Mononuclear cell (primary cell): Measurements from ENCODE around the gene LAMB1. TPM values are rescaled to one million over a fixed set of nuclear protein-coding genes. Genes with fewer than 3 reads are reported as not detected.

Experiments
- H3K27me3 ChIP-seq: 2 replicates; pipeline ENCODE4 v1.6.0; 2011; ENCODE audit warnings: low read length, control low read depth; ENCODE audit not compliant: insufficient read depth
- H3K4me1 ChIP-seq: 2 replicates; pipeline ENCODE4 v1.5.1; 2011; ENCODE audit warnings: mild to moderate bottlenecking, low read length, control low read depth; ENCODE audit not compliant: insufficient read depth
- H3K4me3 ChIP-seq: 2 replicates; pipeline ENCODE4 v1.5.1; 2011; ENCODE audit warnings: mild to moderate bottlenecking, low read length, moderate library complexity
- H3K9me3 ChIP-seq: 2 replicates; pipeline ENCODE4 v1.5.1; 2011; ENCODE audit warnings: low read depth, mild to moderate bottlenecking, control low read depth, low read length
- total RNA-seq: library from RNA; depleted of rRNA; stranded (reverse); fragments of >200 nt; gene quantifications from one replicate; pipeline ENCODE4 v1.2.3, GENCODE V29; 2012

The LAMB1 gene
- total RNA-seq, 1 donor, result 0.10 TPM

- Histone ChIP-seq H3K4me3 (no peak overlapping the region), H3K9me3 (no peaks in the 10 kb centered on the region), H3K27me3 (peaks cover 61% of the 10 kb centered on the region), H3K4me1 (peaks cover 2% of the 10 kb centered on the region)
Observed at GRCh38 chr7:107996072-107996882, 6.7 kb downstream of the LAMB1 start.

DNA sequence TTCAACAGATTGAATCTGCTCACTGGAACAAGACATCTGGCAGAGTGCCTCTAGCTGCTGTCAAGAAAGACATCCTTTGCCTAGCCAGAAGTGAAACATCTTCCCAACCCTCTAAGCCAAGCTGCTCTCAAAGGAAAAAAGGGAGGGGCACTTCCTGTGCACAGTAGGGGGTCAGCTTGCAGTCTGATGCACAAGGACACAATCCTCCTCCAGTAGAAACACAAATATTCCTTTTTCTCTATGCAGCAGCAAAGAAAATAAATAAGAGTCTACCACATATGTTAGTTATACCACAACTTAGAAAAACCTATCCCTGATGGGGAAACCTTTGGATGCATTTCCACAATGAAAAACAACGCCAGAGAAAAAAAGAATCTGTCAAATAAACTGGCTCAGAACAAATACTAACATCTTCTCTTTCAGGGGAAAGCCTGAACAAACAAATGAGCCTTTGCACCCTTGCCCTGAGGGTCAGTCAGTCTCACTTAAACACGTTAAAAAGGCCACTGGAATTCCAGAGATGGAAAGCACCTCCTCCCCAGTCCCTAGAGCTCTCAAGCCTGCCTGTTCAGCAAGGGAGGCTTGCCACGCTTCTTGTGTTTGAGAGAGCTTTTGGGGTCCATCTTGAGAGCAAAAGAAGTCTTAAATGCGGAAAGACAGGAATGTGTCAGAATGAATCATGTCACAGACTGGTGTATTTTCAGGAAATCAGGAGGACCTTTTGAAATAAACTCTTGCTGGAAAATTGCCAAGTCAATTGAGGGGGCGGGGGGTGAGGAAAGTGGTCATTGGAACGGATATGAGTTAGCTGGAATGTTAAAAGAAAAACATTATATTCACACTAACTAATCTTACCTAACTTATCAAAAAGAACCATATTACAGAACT, 7.5 kb downstream of the LAMB1 start:
- Histone ChIP-seq H3K4me1 (no peaks in the 10 kb centered on the region), H3K27me3 (peaks cover 53% of the 10 kb centered on the region), H3K9me3 (no peaks in the 10 kb centered on the region), H3K4me3 (no peak overlapping the region)

DNA sequence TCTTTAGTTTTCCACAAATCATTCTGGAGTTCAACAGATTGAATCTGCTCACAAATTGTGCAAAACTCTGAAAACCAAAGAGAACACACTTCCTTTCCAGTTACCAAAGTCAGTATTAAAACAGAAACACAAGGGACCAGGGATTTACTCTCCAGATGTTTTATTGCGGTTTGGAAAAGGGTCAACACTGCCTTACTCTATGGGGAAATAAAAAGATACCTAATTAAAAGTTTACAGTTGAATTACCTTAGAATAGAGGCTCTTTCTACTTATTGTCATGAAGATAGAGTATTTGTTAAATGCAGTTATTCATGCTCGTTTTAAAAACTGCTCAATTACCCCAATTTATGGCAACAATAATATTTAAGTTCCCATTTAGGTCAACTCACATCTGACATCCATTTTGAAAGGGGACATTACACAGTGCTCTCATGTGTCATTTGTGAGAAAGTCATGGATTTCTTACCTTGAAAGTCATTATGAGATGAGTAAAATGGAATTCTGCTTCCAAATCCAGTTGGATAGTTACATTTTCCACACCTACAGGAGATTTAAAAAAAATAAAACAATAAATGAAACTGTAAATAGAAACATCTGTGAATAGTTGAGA, 8.4 kb downstream of the LAMB1 start:
- H3K9me3 ChIP-seq, result no peaks in the 10 kb centered on the region
- H3K27me3 ChIP-seq, result peaks cover 46% of the 10 kb centered on the region
- no peak overlapping the region for H3K4me3 ChIP-seq
- no peaks in the 10 kb centered on the region for H3K4me1 ChIP-seq

- H3K4me1 ChIP-seq, result no peaks in the 10 kb centered on the region
- no peaks in the 10 kb centered on the region for H3K9me3 ChIP-seq
Observed at GRCh38 chr7:107993891-107994291, 9.1 kb downstream of the LAMB1 start.

GRCh38 chr7:107989618-107990373, 13.2 kb downstream of the LAMB1 start:
- Histone ChIP-seq H3K27me3 (peaks cover 13% of the 10 kb centered on the region), H3K4me3 (no peak overlapping the region), H3K4me1 (no peaks in the 10 kb centered on the region), H3K9me3 (no peaks in the 10 kb centered on the region)

More at GRCh38 chr7:107993891-107994291, 9.1 kb downstream of the LAMB1 start:
- Histone ChIP-seq H3K4me3 (no peak overlapping the region), H3K27me3 (peaks cover 41% of the 10 kb centered on the region)

DNA sequence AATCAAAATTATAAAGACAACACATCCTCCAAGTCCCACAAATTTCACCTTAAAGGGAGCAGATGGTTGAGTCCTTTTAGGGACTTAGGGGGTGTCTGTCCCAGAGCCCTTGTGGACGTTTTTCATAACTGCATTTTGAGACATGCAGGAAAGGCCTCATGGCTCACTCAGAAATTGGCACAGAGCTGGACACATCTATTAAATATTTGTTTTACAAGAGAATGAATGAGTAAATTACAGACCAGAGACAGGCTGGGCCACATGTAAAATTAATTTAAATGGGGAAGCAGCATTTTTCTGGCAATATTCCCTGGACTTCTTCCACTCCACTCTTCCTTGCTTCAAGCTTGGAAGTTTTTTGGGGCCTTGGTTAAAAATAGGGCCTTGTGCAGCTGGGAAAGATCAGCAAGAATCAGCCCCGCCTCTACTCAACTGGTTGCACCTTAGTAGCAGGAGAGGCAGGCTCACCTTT, 20.0 kb downstream of the LAMB1 start:
- no peaks in the 10 kb centered on the region for H3K9me3 ChIP-seq
- H3K4me1 ChIP-seq, result no peaks in the 10 kb centered on the region
- H3K4me3 ChIP-seq, result no peak overlapping the region
- H3K27me3 ChIP-seq, result no peaks in the 10 kb centered on the region

DNA sequence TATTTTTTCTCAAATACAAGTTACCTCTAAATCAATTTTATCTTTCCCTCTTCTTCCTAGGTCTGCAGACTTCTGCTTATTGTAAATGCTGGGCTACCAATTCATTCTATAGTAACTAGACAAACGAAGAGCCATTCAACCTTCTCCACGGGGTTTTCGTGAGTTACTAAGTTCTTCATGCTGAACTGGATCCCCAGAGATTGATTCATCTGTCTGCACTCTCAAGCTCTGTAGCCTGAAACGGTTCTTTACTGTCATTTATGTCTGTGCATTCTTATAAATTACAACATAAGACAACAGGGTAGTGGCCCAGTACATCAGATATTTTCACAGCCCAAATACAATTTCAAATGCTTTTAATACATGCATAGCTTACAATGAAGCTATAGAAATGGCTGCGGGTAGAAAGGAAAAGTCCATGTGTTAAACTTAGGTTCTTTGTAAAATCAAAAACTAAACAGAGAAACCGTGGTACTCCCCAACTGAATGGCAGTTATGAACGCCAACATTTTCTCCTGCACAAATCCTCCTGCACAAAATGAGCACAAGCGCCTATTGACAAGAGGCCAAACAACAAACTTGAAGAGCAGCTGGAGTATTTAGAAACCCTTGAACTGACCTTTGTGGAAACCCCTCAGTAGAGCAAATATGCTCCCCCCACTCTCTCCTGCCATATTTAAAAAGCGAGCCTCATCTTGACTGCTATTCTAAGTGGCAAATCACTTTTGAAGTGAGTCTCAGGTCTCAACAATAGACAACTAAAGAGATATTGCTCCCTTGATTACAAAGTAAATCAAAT, 20.7 kb downstream of the LAMB1 start:
- no peaks in the 10 kb centered on the region for H3K27me3 ChIP-seq
- H3K9me3 ChIP-seq, result no peaks in the 10 kb centered on the region
- H3K4me1 ChIP-seq, result no peaks in the 10 kb centered on the region
- H3K4me3 ChIP-seq, result no peak overlapping the region

- no peaks in the 10 kb centered on the region for H3K9me3 ChIP-seq
- H3K4me3 ChIP-seq, result no peak overlapping the region
- no peaks in the 10 kb centered on the region for H3K27me3 ChIP-seq
- H3K4me1 ChIP-seq, result no peaks in the 10 kb centered on the region
Observed at GRCh38 chr7:107981466-107981865, 21.5 kb downstream of the LAMB1 start.

GRCh38 chr7:107980671-107981190, 22.2 kb downstream of the LAMB1 start:
- Histone ChIP-seq H3K9me3 (no peaks in the 10 kb centered on the region), H3K27me3 (no peaks in the 10 kb centered on the region), H3K4me3 (no peak overlapping the region), H3K4me1 (no peaks in the 10 kb centered on the region)

GRCh38 chr7:107980171-107980570, 22.8 kb downstream of the LAMB1 start:
- Histone ChIP-seq H3K27me3 (no peaks in the 10 kb centered on the region), H3K9me3 (no peaks in the 10 kb centered on the region), H3K4me3 (no peak overlapping the region), H3K4me1 (no peaks in the 10 kb centered on the region)

DNA sequence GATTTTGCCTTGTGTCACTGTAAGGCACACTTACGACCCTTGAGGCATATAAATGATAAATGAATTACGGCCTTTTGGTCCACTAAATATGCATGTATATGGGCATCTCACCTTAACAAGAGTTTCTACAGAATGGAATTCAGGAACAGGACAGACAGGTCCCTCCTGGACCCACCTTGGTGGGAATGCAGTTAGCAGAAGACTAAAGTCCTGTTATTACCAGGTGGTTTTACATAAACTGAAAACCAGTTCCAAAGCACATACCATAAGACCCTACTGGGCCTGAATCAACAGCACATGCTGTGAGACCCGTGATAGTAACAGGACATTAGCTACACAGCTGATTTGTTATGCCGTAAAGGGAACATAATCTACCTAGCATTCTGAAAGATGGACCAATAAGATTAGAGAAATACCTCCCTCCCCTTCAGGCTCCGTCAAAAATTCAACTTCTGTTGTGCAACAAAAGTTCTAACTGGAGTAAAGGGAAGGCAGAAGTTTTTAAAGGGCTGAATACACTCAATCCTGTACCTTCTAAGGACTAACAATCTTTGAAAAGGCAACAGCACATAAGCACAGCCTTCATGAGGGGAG, 24.0 kb downstream of the LAMB1 start:
- Histone ChIP-seq H3K9me3 (no peaks in the 10 kb centered on the region), H3K4me3 (no peak overlapping the region), H3K4me1 (no peaks in the 10 kb centered on the region), H3K27me3 (no peaks in the 10 kb centered on the region)

DNA sequence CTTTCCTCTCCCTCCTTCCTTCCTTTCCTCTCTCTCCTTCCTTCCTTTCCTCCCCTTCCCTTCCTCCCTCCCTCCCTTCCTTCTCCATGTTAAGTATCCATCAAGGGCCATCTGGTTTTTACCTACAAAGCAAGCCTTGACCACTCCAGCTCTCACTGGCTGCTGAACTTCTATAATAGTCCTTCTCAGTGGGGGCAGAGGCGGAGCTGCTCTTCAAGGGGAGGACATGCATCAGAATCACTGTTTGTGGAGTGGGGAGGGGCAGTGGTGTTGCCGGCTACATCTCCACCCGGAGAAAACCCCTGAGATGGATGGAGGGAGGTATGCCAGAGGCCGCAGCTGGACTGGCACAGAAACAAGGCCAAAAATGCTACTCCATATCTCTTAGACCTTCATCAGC, 25.9 kb downstream of the LAMB1 start:
- no peaks in the 10 kb centered on the region for H3K9me3 ChIP-seq
- H3K27me3 ChIP-seq, result no peaks in the 10 kb centered on the region
- H3K4me3 ChIP-seq, result no peak overlapping the region
- no peaks in the 10 kb centered on the region for H3K4me1 ChIP-seq

GRCh38 chr7:107976620-107977019, 26.3 kb downstream of the LAMB1 start:
- H3K4me1 ChIP-seq, result no peaks in the 10 kb centered on the region
- H3K27me3 ChIP-seq, result no peaks in the 10 kb centered on the region
- H3K4me3 ChIP-seq, result no peak overlapping the region
- no peaks in the 10 kb centered on the region for H3K9me3 ChIP-seq
